SU-DHL-6 (cell line): ENCODE measurements around the gene ADAMTS16.

ENCODE experiments used
- H2AFZ ChIP-seq: fragments of 200-600 bp; sonication (generic); 2 replicates; pipeline ENCODE4 v1.6.1; 2014; ENCODE audit warnings: low read depth, mild to moderate bottlenecking, moderate library complexity, mixed read lengths, antibody characterized with exemption, low read length; ENCODE audit not compliant: severe bottlenecking
- H3F3A ChIP-seq: fragments of 200-600 bp; shearing (Covaris generic); 2 replicates; pipeline ENCODE4 v1.6.0; 2016; ENCODE audit warnings: antibody characterized with exemption, mild to moderate bottlenecking; ENCODE audit not compliant: insufficient read depth
- H3K27ac ChIP-seq: fragments of 200-600 bp; sonication (generic); 2 replicates; pipeline ENCODE4 v1.5.1; 2016; ENCODE audit warnings: low read depth, mild to moderate bottlenecking, low read length, moderate library complexity, mixed read lengths
- H3K27me3 ChIP-seq: fragments of 200-600 bp; sonication (generic), shearing (Covaris generic); 2 replicates; pipeline ENCODE4 v1.6.0; 2014; ENCODE audit warnings: mild to moderate bottlenecking, low read length
- H3K36me3 ChIP-seq: fragments of 200-600 bp; sonication (generic); 2 replicates; pipeline ENCODE4 v1.6.1; 2014; ENCODE audit warnings: mild to moderate bottlenecking, low read length, mixed read lengths
- H3K4me2 ChIP-seq: fragments of 300-600, 200-600 bp; shearing (Covaris generic), sonication (generic); 2 replicates; pipeline ENCODE4 v1.6.0; 2014; ENCODE audit warnings: low read length, low read depth, mild to moderate bottlenecking; ENCODE audit not compliant: poor library complexity, severe bottlenecking
- H3K4me3 ChIP-seq: fragments of 200-600 bp; sonication (generic); 2 replicates; pipeline ENCODE4 v1.5.1; 2014; ENCODE audit warnings: antibody characterized with exemption, low read length, mild to moderate bottlenecking, mixed read lengths; ENCODE audit not compliant: insufficient read depth, poor library complexity, severe bottlenecking
- H3K79me2 ChIP-seq: fragments of 200-600 bp; sonication (generic); 2 replicates; pipeline ENCODE4 v1.6.1; 2014; ENCODE audit warnings: mild to moderate bottlenecking, low read length, moderate library complexity; ENCODE audit not compliant: insufficient read depth
- H3K9ac ChIP-seq: fragments of 200-600 bp; sonication (generic); 2 replicates; pipeline ENCODE4 v1.7.0; 2014; ENCODE audit warnings: mild to moderate bottlenecking, low read length
- H3K9me2 ChIP-seq: fragments of 200-600 bp; sonication (generic); replicated peaks from 2 replicates; pipeline ENCODE4 v1.6.1; 2014; ENCODE audit warnings: low read length; ENCODE audit not compliant: insufficient read depth
- H3K9me3 ChIP-seq: fragments of 200-600 bp; sonication (generic); 2 replicates; pipeline ENCODE4 v1.6.1; 2014; ENCODE audit warnings: low read length, mixed read lengths; ENCODE audit not compliant: insufficient read depth
- H4K20me1 ChIP-seq: fragments of 200-600 bp; sonication (generic); 2 replicates; pipeline ENCODE4 v1.6.1; 2014; ENCODE audit warnings: low read depth, mild to moderate bottlenecking, antibody characterized with exemption, low read length, moderate library complexity, mixed read lengths
- CTCF ChIP-seq: fragments of 200-600 bp; sonication (generic); IDR thresholded peaks from one replicate; pipeline ENCODE4 v1.5.1; 2017; ENCODE audit warnings: antibody characterized with exemption, mild to moderate bottlenecking, low read length, moderate library complexity; ENCODE audit not compliant: insufficient read depth, poor library complexity, severe bottlenecking
- EZH2phosphoT487 ChIP-seq: fragments of 200-600 bp; sonication (generic), shearing (Covaris generic); conservative IDR thresholded peaks from 2 replicates; pipeline ENCODE4 v1.6.1; 2018; ENCODE audit warnings: mild to moderate bottlenecking, antibody characterized with exemption, low read length, moderate library complexity, mixed read lengths

ADAMTS16 gene

DNA sequence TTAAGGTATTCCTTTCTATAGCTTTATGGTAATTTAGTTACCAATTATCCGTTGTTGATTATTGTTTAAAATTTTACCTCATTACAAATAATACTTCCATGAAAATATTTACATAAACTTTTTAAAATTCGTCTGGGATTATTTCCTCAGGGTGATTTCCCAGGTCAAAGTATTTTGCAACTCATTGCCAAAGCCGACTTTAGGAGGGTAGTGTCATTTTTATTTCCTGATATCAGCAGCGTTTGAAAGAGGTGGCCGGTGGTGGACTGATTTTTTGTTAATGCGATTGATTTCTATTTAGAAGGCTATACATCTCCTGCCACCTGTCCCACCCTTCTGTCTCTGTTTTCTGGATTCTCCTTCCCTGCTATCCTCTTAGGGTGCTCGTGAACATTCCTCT, 4.3 kb downstream of the ADAMTS16 start:
- Histone ChIP-seq H3K79me2 (no peaks in the 10 kb centered on the region), H3F3A (no peaks in the 10 kb centered on the region), H3K27ac (no peak overlapping the region), H3K9me2 (no peaks in the 10 kb centered on the region), H4K20me1 (no peaks in the 10 kb centered on the region), H2AFZ (no peak overlapping the region), H3K9me3 (no peaks in the 10 kb centered on the region), H3K27me3 (no peaks in the 10 kb centered on the region), H3K4me3 (no peak overlapping the region), H3K4me2 (no peak overlapping the region), H3K9ac (no peak overlapping the region), H3K36me3 (no peaks in the 10 kb centered on the region)
- TF ChIP-seq EZH2phosphoT487 = no peak
- no peak for TF ChIP-seq CTCF

DNA sequence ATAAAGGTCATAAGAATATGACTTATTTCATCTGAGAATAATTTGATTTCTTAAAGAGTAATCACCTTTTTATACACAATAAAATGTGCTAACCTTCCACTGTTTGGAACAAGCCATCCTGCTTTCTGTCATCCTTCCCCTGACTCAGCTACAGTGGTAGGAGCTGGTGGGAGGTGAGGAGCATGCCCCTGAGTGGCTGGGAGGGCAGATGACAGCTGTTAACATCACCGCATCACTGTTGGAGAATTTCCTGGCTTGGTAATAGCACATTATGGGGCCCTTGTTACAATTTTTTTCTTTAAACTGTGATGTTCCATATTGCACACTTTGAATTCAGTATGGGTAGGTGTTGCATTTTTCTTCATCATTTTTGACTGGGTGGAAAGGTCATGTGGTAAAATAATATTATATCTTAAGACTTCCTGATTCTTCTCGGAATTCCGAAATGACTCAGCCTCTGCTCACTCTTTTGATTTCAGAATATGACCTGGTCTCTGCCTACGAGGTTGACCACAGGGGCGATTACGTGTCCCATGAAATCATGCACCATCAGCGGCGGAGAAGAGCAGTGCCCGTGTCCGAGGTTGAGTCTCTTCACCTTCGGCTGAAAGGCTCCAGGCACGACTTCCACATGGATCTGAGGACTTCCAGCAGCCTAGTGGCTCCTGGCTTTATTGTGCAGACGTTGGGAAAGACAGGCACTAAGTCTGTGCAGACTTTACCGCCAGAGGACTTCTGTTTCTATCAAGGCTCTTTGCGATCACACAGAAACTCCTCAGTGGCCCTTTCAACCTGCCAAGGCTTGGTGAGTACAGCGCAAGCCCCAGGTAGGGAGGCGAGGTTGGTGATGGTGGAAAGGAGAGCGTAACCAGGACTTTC, 5.8 kb downstream of the ADAMTS16 start:
- H4K20me1 ChIP-seq = no peaks in the 10 kb centered on the region
- H3F3A ChIP-seq = no peaks in the 10 kb centered on the region
- no peak overlapping the region for H3K4me2 ChIP-seq
- no peaks in the 10 kb centered on the region for H3K79me2 ChIP-seq
- no peaks in the 10 kb centered on the region for H3K27me3 ChIP-seq
- no peak overlapping the region for H3K4me3 ChIP-seq
- H3K27ac ChIP-seq = no peak overlapping the region
- peaks cover 4% of the 10 kb centered on the region; the same call in 1 of the 2 replicates for H3K9me3 ChIP-seq
- H2AFZ ChIP-seq = no peak overlapping the region
- H3K36me3 ChIP-seq = no peaks in the 10 kb centered on the region
- H3K9me2 ChIP-seq = no peaks in the 10 kb centered on the region
- TF ChIP-seq CTCF = no peak
- TF ChIP-seq EZH2phosphoT487 = no peak
- H3K9ac ChIP-seq = no peak overlapping the region

DNA sequence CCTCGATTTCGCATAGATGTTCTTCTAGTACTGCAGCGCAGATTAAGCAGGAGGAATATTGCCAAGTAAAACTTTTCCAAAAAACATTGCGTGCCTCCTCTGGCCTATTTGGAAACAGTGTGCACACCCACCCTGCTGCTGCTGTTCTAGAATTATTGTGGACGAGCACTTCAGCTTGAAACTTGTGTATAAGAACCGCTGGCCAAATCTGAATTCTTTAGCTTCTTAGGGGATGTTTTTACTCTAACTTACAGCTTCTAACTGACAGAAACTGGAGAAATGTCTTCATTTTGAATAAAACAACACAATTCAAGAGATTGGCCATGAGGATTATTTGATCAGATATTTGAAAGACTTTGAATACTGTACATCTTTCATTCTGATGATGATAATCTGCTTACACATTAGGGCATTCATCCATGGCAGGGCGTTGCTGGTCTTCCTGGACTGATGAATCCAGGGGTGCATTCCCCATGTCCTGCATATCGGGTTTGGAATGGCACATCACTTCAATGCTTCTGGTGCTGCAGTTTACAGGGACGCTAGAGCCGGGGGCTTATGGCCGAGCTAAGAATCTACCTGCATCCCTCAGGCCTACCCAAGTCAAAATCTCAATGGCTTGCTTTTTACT, 6.5 kb downstream of the ADAMTS16 start:
- H3K27ac ChIP-seq = no peak overlapping the region
- no peak overlapping the region for H3K9ac ChIP-seq
- no peaks in the 10 kb centered on the region for H3K36me3 ChIP-seq
- no peak overlapping the region for H3K4me2 ChIP-seq
- H4K20me1 ChIP-seq = no peaks in the 10 kb centered on the region
- H3K79me2 ChIP-seq = no peaks in the 10 kb centered on the region
- peaks cover 4% of the 10 kb centered on the region; the same call in 1 of the 2 replicates for H3K9me3 ChIP-seq
- no peak overlapping the region for H2AFZ ChIP-seq
- H3K27me3 ChIP-seq = no peaks in the 10 kb centered on the region
- no peaks in the 10 kb centered on the region for H3K9me2 ChIP-seq
- no peak for TF ChIP-seq EZH2phosphoT487
- no peak for TF ChIP-seq CTCF
- no peak overlapping the region for H3K4me3 ChIP-seq
- no peaks in the 10 kb centered on the region for H3F3A ChIP-seq
